K562 (cell line): Measurements from ENCODE around the gene OPCML. TPM values are rescaled to one million over a fixed set of nuclear protein-coding genes. Genes with fewer than 3 reads are reported as not detected.

Experiments
- ATAC-seq: fragments of 200-7000 bp; cut with Tn5 transposase; 3 replicates; pipeline ENCODE4 v1.9.1; 2020; ENCODE audit warnings: moderate library complexity
- BruUV-seq: library from RNA; stranded (reverse); fragments of 400-500 nt; replicated peaks from 2 replicates; lab custom pipeline; 2021; lab: Mats Ljungman, UMichigan
- CTCF ChIA-PET: fragments of 300-600 bp; formaldehyde crosslinking; extraction: SDS; loops from one replicate; lab custom pipeline; 2021; ENCODE audit warnings: low intra/inter-chr PET ratio; lab: Yijun Ruan, JAX
- POLR2A ChIA-PET: fragments of 300-600, 350-650 bp; sonication (Branson Sonifier 250); formaldehyde crosslinking; extraction: SDS; loops from one replicate; lab custom pipeline; 2021; ENCODE audit warnings: antibody characterized with exemption, inconsistent platforms; lab: Yijun Ruan, JAX
- DNase-seq, 4 experiments: peaks; one replicate each; pipeline versions ENCODE4 v3.0.0 to v3.0.0-alpha.2; 2011 to 2018; ENCODE audit warnings: low spot score in 3 of 4, mixed read lengths in 3 of 4; ENCODE audit errors: extremely low read depth in 1 of 4
- FAIRE-seq: peaks from 2 replicates; lab custom pipeline; 2011; peaks lifted over from hg19 to GRCh38; lab: Jason Lieb, UNC
- H2AFZ ChIP-seq: 2 replicates; pipeline ENCODE4 v1.6.0; 2011; ENCODE audit warnings: low read depth, low read length, control low read depth, inconsistent platforms
- H3K27ac ChIP-seq: fragments of 200-600 bp; 3 replicates; pipeline ENCODE4 v1.8.0; 2011; ENCODE audit warnings: low read depth, mild to moderate bottlenecking, control low read depth, inconsistent platforms, low read length, moderate library complexity, mixed read lengths; ENCODE audit errors: extremely low read depth
- H3K27me3 ChIP-seq, 2 experiments: fragments of 300-600 bp in 1 of 2; 2 replicates in 1 of 2; 3 replicates in 1 of 2; pipeline versions ENCODE4 v1.6.0 to v1.8.0; 2011; ENCODE audit warnings: inconsistent platforms in 2 of 2, low read length in 2 of 2, mild to moderate bottlenecking in 1 of 2, mixed read lengths in 1 of 2, moderate library complexity in 1 of 2; ENCODE audit not compliant: control insufficient read depth in 2 of 2, insufficient read depth in 2 of 2
- H3K36me3 ChIP-seq: fragments of 300-600 bp; 3 replicates; pipeline ENCODE4 v1.8.0; 2011; ENCODE audit warnings: mild to moderate bottlenecking, low read length, inconsistent platforms; ENCODE audit not compliant: control insufficient read depth, insufficient read depth
- H3K4me1 ChIP-seq, 2 experiments: fragments of 200-600 bp in 1 of 2; replicated peaks in 1 of 2; 2 replicates in 1 of 2; 3 replicates in 1 of 2; pipeline versions ENCODE4 v1.5.1 to v1.8.0; 2011; ENCODE audit warnings: inconsistent platforms in 2 of 2, low read length in 2 of 2, mild to moderate bottlenecking in 1 of 2, mixed read lengths in 1 of 2, moderate library complexity in 1 of 2; ENCODE audit not compliant: control insufficient read depth in 2 of 2, insufficient read depth in 2 of 2
- H3K4me2 ChIP-seq: 2 replicates; pipeline ENCODE4 v1.6.1; 2011; ENCODE audit warnings: low read length, control low read depth, inconsistent platforms, mixed read lengths; ENCODE audit not compliant: insufficient read depth
- H3K4me3 ChIP-seq: fragments of 200-600 bp; sonication (generic), shearing (Covaris generic); 2 replicates; pipeline ENCODE4 v1.5.1; 2016; ENCODE audit warnings: control low read depth, inconsistent platforms
- H3K79me2 ChIP-seq: fragments of 200-600 bp; 3 replicates; pipeline ENCODE4 v1.8.0; 2011; ENCODE audit warnings: low read length, inconsistent platforms; ENCODE audit not compliant: control insufficient read depth, insufficient read depth
- H3K9ac ChIP-seq, 2 experiments: 2 replicates each; pipeline versions ENCODE4 v1.6.0 to v1.6.1; 2011; ENCODE audit warnings: low read depth in 2 of 2, low read length in 2 of 2, control low read depth in 1 of 2, inconsistent platforms in 1 of 2, mild to moderate bottlenecking in 1 of 2, mixed read lengths in 1 of 2; ENCODE audit not compliant: insufficient read depth in 1 of 2
- H3K9me1 ChIP-seq: one replicate; pipeline ENCODE4 v1.6.0; 2011; ENCODE audit warnings: inconsistent platforms, mild to moderate bottlenecking, low read length, moderate library complexity; ENCODE audit not compliant: control insufficient read depth, insufficient read depth
- H3K9me3 ChIP-seq: replicated peaks from 2 replicates; pipeline ENCODE4 v1.5.1; 2011; ENCODE audit warnings: low read depth, low read length, inconsistent platforms; ENCODE audit not compliant: control insufficient read depth, insufficient read depth
- H4K20me1 ChIP-seq: replicated peaks from 2 replicates; pipeline ENCODE4 v1.6.1; 2011; ENCODE audit warnings: low read length, inconsistent platforms, mixed read lengths; ENCODE audit not compliant: control insufficient read depth, insufficient read depth
- IRF1 ChIP-seq: sonication (generic); formaldehyde crosslinking; IDR thresholded peaks from 2 replicates; pipeline ENCODE4 v1.8.0; 2022; ENCODE audit warnings: missing genetic modification reagents, mild to moderate bottlenecking, borderline replicate concordance
- MEF2A ChIP-seq: IDR thresholded peaks from 2 replicates; pipeline ENCODE4 v1.6.1; 2011; ENCODE audit warnings: low read depth, mild to moderate bottlenecking, low read length, moderate library complexity; ENCODE audit not compliant: control insufficient read depth
- MEF2D ChIP-seq: conservative IDR thresholded peaks from 2 replicates; pipeline ENCODE4 v1.6.1; 2016; ENCODE audit warnings: low read depth, missing genetic modification characterization, missing compliant biosample characterization
- NFIC ChIP-seq: fragments of 450-650 bp; IDR thresholded peaks from 2 replicates; pipeline ENCODE4 v1.6.1; 2017; ENCODE audit warnings: mild to moderate bottlenecking, inconsistent platforms
- NFYB ChIP-seq: IDR thresholded peaks from 2 replicates; pipeline ENCODE4 v1.6.1; 2011; ENCODE audit warnings: mild to moderate bottlenecking, moderate library complexity; ENCODE audit not compliant: insufficient read length; ENCODE audit errors: extremely low read depth
- PHF20 ChIP-seq: fragments of 450-650 bp; IDR thresholded peaks from 2 replicates; pipeline ENCODE4 v1.6.1; 2018; ENCODE audit not compliant: partially characterized antibody
- SIN3A ChIP-seq, 2 experiments: fragments of 150-350 bp in 1 of 2; IDR thresholded peaks; 2 replicates each; pipeline ENCODE4 v1.6.1; 2011 to 2016; ENCODE audit warnings: borderline replicate concordance in 2 of 2, low read depth in 2 of 2, low read length in 2 of 2, mild to moderate bottlenecking in 2 of 2, moderate library complexity in 2 of 2; ENCODE audit not compliant: control insufficient read depth in 1 of 2
- STAG1 ChIP-seq: sonication (generic); formaldehyde crosslinking; IDR thresholded peaks from 2 replicates; pipeline ENCODE4 v1.5.0; 2020; ENCODE audit warnings: missing genetic modification reagents, borderline replicate concordance
- ZNF24 ChIP-seq: fragments of 450-650 bp; IDR thresholded peaks from 2 replicates; pipeline ENCODE4 v1.6.1; 2016
- ZNF75A ChIP-seq: fragments of 450-650 bp; formaldehyde crosslinking; IDR thresholded peaks from 2 replicates; pipeline ENCODE4 v1.4.0; 2020; ENCODE audit warnings: mild to moderate bottlenecking
- ZSCAN32 ChIP-seq: fragments of 450-650 bp; formaldehyde crosslinking; IDR thresholded peaks from 2 replicates; pipeline ENCODE4 v1.4.0; 2020; ENCODE audit warnings: mild to moderate bottlenecking, moderate library complexity
- WGBS: fragments of 100-300 bp; shearing (Covaris generic); methylation state at CpG from one replicate; pipeline ENCODE4 v1.1.6; 2016; ENCODE audit warnings: low coverage, mixed read lengths; ENCODE audit not compliant: insufficient coverage; ENCODE audit errors: missing lambda C conversion rate; 5-methylcytosine and 5-hydroxymethylcytosine counted together
- in situ Hi-C: fragments of 300-500 bp; cut with MboI; formaldehyde crosslinking; loops from 4 replicates; pipeline ENCODE4 v1.15.0; 2018; ENCODE audit warnings: inconsistent platforms, mixed read lengths
- intact Hi-C: fragments of 100-400 bp; cut with micrococcal nuclease; formaldehyde crosslinking; loops from 2 replicates; pipeline ENCODE4 v1.14.2; 2022
- polyA plus RNA-seq, 8 experiments: library from polyadenylated mRNA; depleted of rRNA in 4 of 8; stranded (reverse) in 5 of 8; unstranded in 3 of 8; fragments of >200 nt; fragmentation: Nextera tagmentation in 2 of 8; fragmentation: Illumina TruSeq in 1 of 8; extraction: Ambion mirVana in 2 of 8; extraction: Trizol in 1 of 8; gene quantifications; 2 replicates each; pipeline versions ENCODE4 v1.2.1 to v1.2.3, GENCODE V29; 2011 to 2014; ENCODE audit warnings: inconsistent platforms in 1 of 8, missing spikeins in 1 of 8
- total RNA-seq, 7 experiments: library from RNA; depleted of rRNA in 6 of 7; stranded (reverse); fragments of >200 nt in 6 of 7; fragmentation: Illumina TruSeq in 2 of 7; extraction: Trizol in 2 of 7; gene quantifications; 2 replicates each; pipeline versions ENCODE4 v1.2.1 to v1.2.3, GENCODE V29; 2011 to 2021; ENCODE audit warnings: low replicate concordance in 1 of 7

OPCML gene
- total and polyA plus RNA-seq, 9 of the 15 experiments (the other 6 are each of a cell fraction or from before 2014, with no cell fraction given): not detected

- no peaks in the 10 kb centered on the region for H3K9me1 ChIP-seq
- CTCF ChIA-PET: no interaction called here
- FAIRE-seq (no peak), DNase-seq (no peak), ATAC-seq (no peak)
- WGBS: under 1% methylated on average over 34 of the region's 54 CpGs
- H3K36me3 ChIP-seq: no peaks in the 10 kb centered on the region
- in situ Hi-C loops: no loop called here
- no peak for TF ChIP-seq ZSCAN32 (CRISPR knock-in tag)
- TF ChIP-seq STAG1 (CRISPR knock-in tag): no peak
- TF ChIP-seq NFYB: no peak
- TF ChIP-seq PHF20: no peak
- TF ChIP-seq IRF1: no peak
- no peak for TF ChIP-seq MEF2D
- no peak for TF ChIP-seq SIN3A (IDR thresholded peaks at IDR 0.05; ENCODE audit: borderline replicate concordance in 2 of 2, control insufficient read depth in 1 of 2, low read depth in 2 of 2, low read length in 2 of 2)
- no peak for TF ChIP-seq ZNF24
- TF ChIP-seq MEF2A: no peak
- TF ChIP-seq NFIC: no peak
- no peak for TF ChIP-seq ZNF75A (CRISPR knock-in tag)
- POLR2A ChIA-PET: no interaction called here
- H3K9ac ChIP-seq: no peak overlapping the region
- H3K79me2 ChIP-seq: no peaks in the 10 kb centered on the region
- no peaks in the 10 kb centered on the region for H3K9me3 ChIP-seq
- H3K4me1 ChIP-seq: no peaks in the 10 kb centered on the region
- H3K27ac ChIP-seq: no peak overlapping the region
- no peak overlapping the region for H3K4me2 ChIP-seq
- H3K4me3 ChIP-seq: no peak overlapping the region
- no TSS peak for BruUV-seq
- H3K27me3 ChIP-seq: no peaks in the 10 kb centered on the region
- H4K20me1 ChIP-seq: no peaks in the 10 kb centered on the region
- H2AFZ ChIP-seq: no peak overlapping the region
- intact Hi-C loops: no loop called here
These were observed 171.2 kb downstream of the OPCML start for GRCh38 chr11:133360860-133361688.
